ENCODE data around the gene LATS1.
"Not testable (repeated sequence)": the region's sequence is repeated elsewhere in the genome, so short reads cannot be mapped to it uniquely, and the experiment has no call there.

The LATS1 gene

GRCh38 chr6:149755300-149756260, 37.7 kb upstream of the LATS1 start:
- Histone ChIP-seq H3K4me3 (ENCODE audit: low read depth, low read length) (no peak overlapping the region), H3K27ac (no peak overlapping the region), H3K36me3 (replicated peaks) (peaks cover 7% of the 10 kb centered on the region), H3K27me3 (replicated peaks) (no peaks in the 10 kb centered on the region)
- no peak for TF ChIP-seq CTCF (IDR thresholded peaks at IDR 0.05; ENCODE audit: low read depth, low read length, missing control alignments)
- no peak for DNase-seq
- in situ Hi-C loops (cut with HindIII; ENCODE audit: low pct_ligation_motif_present, low sequenced_read_pairs), result no loop called here

GRCh38 chr6:149754548-149754947, 36.6 kb upstream of the LATS1 start:
- in situ Hi-C loops (cut with HindIII; ENCODE audit: low pct_ligation_motif_present, low sequenced_read_pairs), result no loop called here
- no peak overlapping the region for H3K4me3 ChIP-seq (ENCODE audit: low read depth, low read length)
- no peak for DNase-seq
- H3K27ac ChIP-seq, result no peak overlapping the region
- no peaks in the 10 kb centered on the region for H3K36me3 ChIP-seq (replicated peaks)
- no peak for TF ChIP-seq CTCF (IDR thresholded peaks at IDR 0.05; ENCODE audit: low read depth, low read length, missing control alignments)
- H3K27me3 ChIP-seq (replicated peaks), result no peaks in the 10 kb centered on the region

GRCh38 chr6:149753374-149753637, 35.4 kb upstream of the LATS1 start:
- in situ Hi-C loops (cut with HindIII; ENCODE audit: low pct_ligation_motif_present, low sequenced_read_pairs); H3K27ac ChIP-seq; DNase-seq; H3K4me3 ChIP-seq (ENCODE audit: low read depth, low read length); H3K36me3 ChIP-seq (replicated peaks); H3K27me3 ChIP-seq (replicated peaks): not testable (repeated sequence)

GRCh38 chr6:149752600-149753373, 34.9 kb upstream of the LATS1 start:
- Histone ChIP-seq H3K27ac (no peak overlapping the region), H3K36me3 (replicated peaks) (no peaks in the 10 kb centered on the region), H3K27me3 (replicated peaks) (no peaks in the 10 kb centered on the region), H3K4me3 (ENCODE audit: low read depth, low read length) (no peak overlapping the region)
- in situ Hi-C loops (cut with HindIII; ENCODE audit: low pct_ligation_motif_present, low sequenced_read_pairs), result no loop called here
- DNase-seq, result no peak
- TF ChIP-seq CTCF (IDR thresholded peaks at IDR 0.05; ENCODE audit: low read depth, low read length, missing control alignments), result no peak

- H3K27me3 ChIP-seq (replicated peaks); H3K36me3 ChIP-seq (replicated peaks); in situ Hi-C loops (cut with HindIII; ENCODE audit: low pct_ligation_motif_present, low sequenced_read_pairs); DNase-seq; H3K4me3 ChIP-seq (ENCODE audit: low read depth, low read length); H3K27ac ChIP-seq: not testable (repeated sequence)
These were observed 34.0 kb upstream of the LATS1 start for GRCh38 chr6:149751920-149752319.

GRCh38 chr6:149751239-149751638, 33.3 kb upstream of the LATS1 start:
- H3K36me3 ChIP-seq (replicated peaks), result no peaks in the 10 kb centered on the region
- H3K27me3 ChIP-seq (replicated peaks), result no peaks in the 10 kb centered on the region
- TF ChIP-seq CTCF (IDR thresholded peaks at IDR 0.05; ENCODE audit: low read depth, low read length, missing control alignments), result no peak
- H3K4me3 ChIP-seq (ENCODE audit: low read depth, low read length), result no peak overlapping the region
- in situ Hi-C loops (cut with HindIII; ENCODE audit: low pct_ligation_motif_present, low sequenced_read_pairs), result no loop called here
- H3K27ac ChIP-seq, result no peak overlapping the region
- DNase-seq, result no peak
